GM21619 (cell line): ENCODE results near the gene NFKB2.
A peak's percentile ranks its signal among the peaks of the same experiment; 100 is the strongest.

Experiments used
- ATAC-seq: cut with Tn5 transposase; IDR thresholded peaks from one replicate; pipeline ENCODE4 v1.9.1; 2021; ENCODE audit not compliant: unreplicated experiment

NFKB2 gene

GRCh38 chr10:102450124-102450373 is 54.5 kb downstream of the NFKB2 start:
- ATAC-seq, result peak; percentile 2

- peak; percentile 74 for ATAC-seq
Observed at GRCh38 chr10:102450374-102451104, 55.0 kb downstream of the NFKB2 start.

DNA sequence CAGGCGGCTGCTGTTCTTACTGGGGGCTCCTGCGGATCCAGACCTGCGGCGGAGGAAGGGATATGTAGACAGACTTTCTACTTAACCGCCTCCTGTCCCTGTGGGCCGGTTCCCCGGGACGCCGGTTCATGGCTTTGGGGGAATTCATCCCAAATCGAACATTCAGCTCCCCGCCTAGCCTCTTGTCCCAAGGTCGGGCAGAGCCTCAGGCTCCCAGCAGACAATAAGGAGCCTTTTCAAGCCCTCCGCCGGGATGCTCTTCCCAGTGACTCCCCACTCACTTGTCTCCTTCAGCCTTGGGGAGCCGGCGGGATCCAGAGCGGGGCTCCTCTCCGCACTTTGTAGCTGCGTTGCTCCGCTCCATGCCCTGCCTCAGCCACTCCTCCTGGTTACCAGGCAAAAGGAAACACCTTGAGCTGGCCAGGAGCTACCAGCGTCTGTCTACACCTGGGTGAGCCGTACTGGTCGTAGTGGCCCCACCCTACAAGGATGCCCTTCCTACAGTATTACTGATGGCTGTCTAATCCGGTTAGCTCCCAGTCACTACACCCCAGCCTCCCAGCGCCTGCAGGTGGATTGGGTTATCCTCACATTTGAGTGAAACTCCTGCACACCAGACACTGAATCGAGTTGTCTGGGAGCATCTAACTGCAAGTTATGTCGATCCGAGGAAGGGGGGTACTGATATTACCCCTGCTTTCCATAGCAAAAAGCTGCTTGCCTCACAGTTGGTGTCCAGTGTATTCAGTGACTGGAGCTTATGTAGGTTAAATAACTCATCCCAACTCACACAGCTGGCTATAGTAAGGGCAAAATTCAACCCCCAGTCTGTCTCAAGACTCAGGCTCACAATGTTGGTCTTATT is 55.8 kb downstream of the NFKB2 start, which contains the start of gene C10orf95:
TSS of gene C10orf95 (minus strand) at position 439 of the 865 bp plus-strand sequence. CDS start 450 bp downstream, outside the sequence.
- no peak for ATAC-seq
